Osteoblast (primary cell): ENCODE measurements around the gene PTPRK. TPM values are rescaled to one million over a fixed set of nuclear protein-coding genes. Genes with fewer than 3 reads are reported as not detected.

ENCODE experiments used
- DNase-seq: peaks from one replicate; pipeline ENCODE4 v3.0.0; 2011; ENCODE audit warnings: low spot score, mixed read lengths; ENCODE audit not compliant: insufficient read length; ENCODE audit errors: missing footprints
- H2AFZ ChIP-seq: 2 replicates; pipeline ENCODE4 v1.6.0; 2011; ENCODE audit warnings: mild to moderate bottlenecking, low read length
- H3K27ac ChIP-seq: 2 replicates; pipeline ENCODE4 v1.5.1; 2011; ENCODE audit warnings: mild to moderate bottlenecking, low read depth, low read length, moderate library complexity
- H3K27me3 ChIP-seq: 2 replicates; pipeline ENCODE4 v1.6.0; 2012; ENCODE audit warnings: mild to moderate bottlenecking, control low read depth, inconsistent platforms, low read length, moderate library complexity; ENCODE audit not compliant: insufficient read depth
- H3K36me3 ChIP-seq: 2 replicates; pipeline ENCODE4 v1.5.1; 2011; ENCODE audit warnings: mild to moderate bottlenecking, low read length, control low read depth, moderate library complexity; ENCODE audit not compliant: insufficient read depth
- H3K4me1 ChIP-seq: 2 replicates; pipeline ENCODE4 v1.5.1; 2011; ENCODE audit warnings: mild to moderate bottlenecking, low read length, control low read depth, moderate library complexity; ENCODE audit not compliant: insufficient read depth
- H3K4me2 ChIP-seq: 2 replicates; pipeline ENCODE4 v1.6.0; 2011; ENCODE audit warnings: mild to moderate bottlenecking, low read length; ENCODE audit not compliant: insufficient read depth
- H3K4me3 ChIP-seq: fragments of 200-600 bp; sonication (generic); 3 replicates; pipeline ENCODE4 v1.5.1; 2012; ENCODE audit warnings: mild to moderate bottlenecking, low read length, inconsistent platforms; ENCODE audit not compliant: insufficient read depth
- H3K79me2 ChIP-seq: 2 replicates; pipeline ENCODE4 v1.6.0; 2012; ENCODE audit warnings: mild to moderate bottlenecking, low read length, control low read depth, inconsistent platforms; ENCODE audit not compliant: insufficient read depth
- H3K9me3 ChIP-seq: 2 replicates; pipeline ENCODE4 v1.5.1; 2011; ENCODE audit warnings: low read depth, low read length, control low read depth
- H4K20me1 ChIP-seq: 2 replicates; pipeline ENCODE4 v1.6.0; 2012; ENCODE audit warnings: mild to moderate bottlenecking, low read length, control low read depth; ENCODE audit not compliant: insufficient read depth
- CTCF ChIP-seq: IDR thresholded peaks from 2 replicates; pipeline ENCODE4 v1.5.1; 2011; ENCODE audit warnings: mild to moderate bottlenecking, low read depth, low read length, moderate library complexity; ENCODE audit errors: extremely low read depth
- total RNA-seq: library from RNA; depleted of rRNA; stranded (reverse); fragments of >200 nt; gene quantifications from 2 replicates; pipeline ENCODE4 v1.2.3, GENCODE V29; 2012

The PTPRK gene
- total RNA-seq, 1 donor, result 165 TPM

- Histone ChIP-seq H3K4me2 (no peak overlapping the region), H3K27ac (no peak overlapping the region), H2AFZ (no peak overlapping the region), H3K4me3 (no peak overlapping the region), H4K20me1 (no peaks in the 10 kb centered on the region), H3K79me2 (peaks cover 12% of the 10 kb centered on the region), H3K4me1 (no peaks in the 10 kb centered on the region), H3K9me3 (no peaks in the 10 kb centered on the region), H3K36me3 (no peaks in the 10 kb centered on the region), H3K27me3 (no peaks in the 10 kb centered on the region)
- no peak for TF ChIP-seq CTCF
- DNase-seq, result no peak
These were observed 280.4 kb downstream of the PTPRK start for GRCh38 chr6:128240024-128240428.

- TF ChIP-seq CTCF, result no peak
- no peaks in the 10 kb centered on the region for H3K9me3 ChIP-seq
- no peaks in the 10 kb centered on the region for H3K4me1 ChIP-seq
- no peak overlapping the region for H2AFZ ChIP-seq
- H3K27me3 ChIP-seq, result no peaks in the 10 kb centered on the region
- no peak overlapping the region for H3K4me3 ChIP-seq
- H3K79me2 ChIP-seq, result peaks cover 5% of the 10 kb centered on the region
- DNase-seq, result no peak
- H3K36me3 ChIP-seq, result peaks cover under 1% of the 10 kb centered on the region
- no peak overlapping the region for H3K4me2 ChIP-seq
- no peak overlapping the region for H3K27ac ChIP-seq
- no peaks in the 10 kb centered on the region for H4K20me1 ChIP-seq
These were observed 281.3 kb downstream of the PTPRK start for GRCh38 chr6:128239146-128239545.

GRCh38 chr6:128238225-128238624, 282.2 kb downstream of the PTPRK start:
- H3K79me2 ChIP-seq, result peaks cover 2% of the 10 kb centered on the region
- H3K4me3 ChIP-seq, result no peak overlapping the region
- no peaks in the 10 kb centered on the region for H3K27me3 ChIP-seq
- H3K36me3 ChIP-seq, result peaks cover 3% of the 10 kb centered on the region
- TF ChIP-seq CTCF, result no peak
- no peak for DNase-seq
- H3K4me2 ChIP-seq, result no peak overlapping the region
- H3K9me3 ChIP-seq, result no peaks in the 10 kb centered on the region
- no peaks in the 10 kb centered on the region for H3K4me1 ChIP-seq
- no peak overlapping the region for H3K27ac ChIP-seq
- no peak overlapping the region for H2AFZ ChIP-seq
- no peaks in the 10 kb centered on the region for H4K20me1 ChIP-seq

- no peak overlapping the region for H3K4me2 ChIP-seq
- peaks cover 3% of the 10 kb centered on the region for H3K36me3 ChIP-seq
- H3K4me1 ChIP-seq, result no peaks in the 10 kb centered on the region
- no peak overlapping the region for H2AFZ ChIP-seq
- DNase-seq, result no peak
- no peak overlapping the region for H3K27ac ChIP-seq
- no peak for TF ChIP-seq CTCF
- no peak overlapping the region for H3K4me3 ChIP-seq
- no peaks in the 10 kb centered on the region for H4K20me1 ChIP-seq
- peaks cover 2% of the 10 kb centered on the region for H3K79me2 ChIP-seq
- no peaks in the 10 kb centered on the region for H3K27me3 ChIP-seq
- no peaks in the 10 kb centered on the region for H3K9me3 ChIP-seq
These were observed 284.8 kb downstream of the PTPRK start for GRCh38 chr6:128235556-128235955.
